Measurements from ENCODE around the gene SLC25A45.

DNA sequence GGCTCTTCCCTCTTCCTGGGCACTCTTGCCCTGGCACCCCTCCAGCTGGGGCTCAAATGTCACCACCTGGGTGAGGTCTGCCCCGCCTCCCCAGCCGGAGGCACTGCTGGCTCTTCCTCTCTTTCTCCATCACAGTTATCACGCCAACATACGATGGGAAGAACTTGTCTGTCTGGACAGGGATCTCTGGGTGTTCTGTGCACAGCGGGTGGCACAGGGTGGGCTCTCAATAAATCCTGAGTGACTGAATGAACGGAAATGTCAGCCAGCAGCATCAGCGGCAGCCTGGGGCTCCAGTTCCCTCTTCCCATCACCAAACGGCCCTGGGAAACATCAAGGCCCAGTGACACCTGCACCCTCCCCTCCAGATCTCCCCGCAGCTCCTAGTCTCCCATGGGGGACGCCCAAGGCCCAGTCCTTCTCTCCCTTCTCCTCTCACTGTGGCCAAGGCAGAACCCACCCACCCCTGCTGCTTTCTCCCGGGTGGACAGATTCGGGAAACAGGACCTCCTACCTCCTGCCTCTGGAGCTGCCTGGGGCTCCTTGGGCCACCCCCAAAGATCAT lies 440 bp upstream of the SLC25A45 start:
- no peak for TF ChIP-seq EZH2 (IDR thresholded peaks at IDR 0.05; ENCODE audit: borderline replicate concordance, insufficient read depth, low read depth, low read length, poor library complexity, severe bottlenecking)
- TF ChIP-seq, protein P1, sequence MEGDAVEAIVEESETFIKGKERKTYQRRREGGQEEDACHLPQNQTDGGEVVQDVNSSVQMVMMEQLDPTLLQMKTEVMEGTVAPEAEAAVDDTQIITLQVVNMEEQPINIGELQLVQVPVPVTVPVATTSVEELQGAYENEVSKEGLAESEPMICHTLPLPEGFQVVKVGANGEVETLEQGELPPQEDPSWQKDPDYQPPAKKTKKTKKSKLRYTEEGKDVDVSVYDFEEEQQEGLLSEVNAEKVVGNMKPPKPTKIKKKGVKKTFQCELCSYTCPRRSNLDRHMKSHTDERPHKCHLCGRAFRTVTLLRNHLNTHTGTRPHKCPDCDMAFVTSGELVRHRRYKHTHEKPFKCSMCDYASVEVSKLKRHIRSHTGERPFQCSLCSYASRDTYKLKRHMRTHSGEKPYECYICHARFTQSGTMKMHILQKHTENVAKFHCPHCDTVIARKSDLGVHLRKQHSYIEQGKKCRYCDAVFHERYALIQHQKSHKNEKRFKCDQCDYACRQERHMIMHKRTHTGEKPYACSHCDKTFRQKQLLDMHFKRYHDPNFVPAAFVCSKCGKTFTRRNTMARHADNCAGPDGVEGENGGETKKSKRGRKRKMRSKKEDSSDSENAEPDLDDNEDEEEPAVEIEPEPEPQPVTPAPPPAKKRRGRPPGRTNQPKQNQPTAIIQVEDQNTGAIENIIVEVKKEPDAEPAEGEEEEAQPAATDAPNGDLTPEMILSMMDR (IDR thresholded peaks at IDR 0.05) = no peak

Data from B cell (primary cell).